WERI-Rb-1 (cell line): Measurements from ENCODE around the gene SCCPDH.
"Not testable (repeated sequence)": the region's sequence is repeated elsewhere in the genome, so short reads cannot be mapped to it uniquely, and the experiment has no call there.

Experiments used
- DNase-seq: peaks from one replicate; pipeline ENCODE4 v3.0.0-alpha.2; 2020
- H3K27ac ChIP-seq: fragments of 250-450 bp; sonication (Bioruptor Pico); 2 replicates; pipeline ENCODE4 v1.5.1; 2020; ENCODE audit warnings: mild to moderate bottlenecking, moderate library complexity
- H3K27me3 ChIP-seq: fragments of 250-450 bp; sonication (Bioruptor Pico); 2 replicates; pipeline ENCODE4 v1.5.1; 2021; ENCODE audit warnings: mild to moderate bottlenecking, low read depth, moderate library complexity; ENCODE audit not compliant: insufficient read depth, severe bottlenecking
- H3K36me3 ChIP-seq: fragments of 250-450 bp; sonication (Bioruptor Pico); 2 replicates; pipeline ENCODE4 v1.5.1; 2020; ENCODE audit warnings: mild to moderate bottlenecking, moderate library complexity
- H3K4me3 ChIP-seq: 2 replicates; pipeline ENCODE4 v1.5.1; 2011; ENCODE audit warnings: low read depth, mild to moderate bottlenecking, control low read depth, low read length
- H3K9me3 ChIP-seq: fragments of 250-450 bp; sonication (Bioruptor Pico); 2 replicates; pipeline ENCODE4 v1.5.1; 2021; ENCODE audit warnings: mild to moderate bottlenecking, moderate library complexity; ENCODE audit not compliant: severe bottlenecking
- CTCF ChIP-seq: IDR thresholded peaks from 2 replicates; pipeline ENCODE4 v1.5.1; 2011; ENCODE audit warnings: low read depth, mild to moderate bottlenecking, control low read depth, inconsistent platforms, low read length

SCCPDH gene

GRCh38 chr1:246726255-246726679 lies 2.1 kb downstream of the SCCPDH start:
- TF ChIP-seq CTCF: no peak
- no peak for DNase-seq
- Histone ChIP-seq H3K4me3 (no peak overlapping the region), H3K9me3 (peaks cover 8% of the 10 kb centered on the region), H3K36me3 (peaks cover 57% of the 10 kb centered on the region), H3K27me3 (no peaks in the 10 kb centered on the region), H3K27ac (no peak overlapping the region)

- no peak for TF ChIP-seq CTCF
- Histone ChIP-seq H3K27me3 (no peaks in the 10 kb centered on the region), H3K36me3 (peaks cover 63% of the 10 kb centered on the region), H3K4me3 (no peak overlapping the region), H3K9me3 (peaks cover 8% of the 10 kb centered on the region), H3K27ac (no peak overlapping the region)
- DNase-seq: no peak
These were observed 2.7 kb downstream of the SCCPDH start for GRCh38 chr1:246726881-246727280.

- Histone ChIP-seq H3K9me3 (peaks cover 8% of the 10 kb centered on the region), H3K27me3 (no peaks in the 10 kb centered on the region), H3K27ac (no peak overlapping the region), H3K36me3 (peaks cover 70% of the 10 kb centered on the region), H3K4me3 (no peak overlapping the region)
- TF ChIP-seq CTCF: no peak
- DNase-seq: no peak
These were observed 3.4 kb downstream of the SCCPDH start for GRCh38 chr1:246727594-246727993.

GRCh38 chr1:246728311-246728710 lies 4.1 kb downstream of the SCCPDH start:
- Histone ChIP-seq H3K4me3 (no peak overlapping the region), H3K36me3 (peaks cover 78% of the 10 kb centered on the region), H3K27me3 (no peaks in the 10 kb centered on the region), H3K9me3 (peaks cover 8% of the 10 kb centered on the region), H3K27ac (no peak overlapping the region)
- no peak for DNase-seq
- TF ChIP-seq CTCF: no peak

- H3K27ac ChIP-seq, H3K9me3 ChIP-seq, DNase-seq, H3K27me3 ChIP-seq, H3K4me3 ChIP-seq: not testable (repeated sequence)
- H3K36me3 ChIP-seq: peaks cover 84% of the 10 kb centered on the region
These were observed 4.8 kb downstream of the SCCPDH start for GRCh38 chr1:246729040-246729439.

- TF ChIP-seq CTCF: no peak
- Histone ChIP-seq H3K9me3 (peaks cover 8% of the 10 kb centered on the region), H3K36me3 (peaks cover 97% of the 10 kb centered on the region), H3K4me3 (no peak overlapping the region), H3K27me3 (no peaks in the 10 kb centered on the region), H3K27ac (no peak overlapping the region)
- DNase-seq: no peak
These were observed 6.6 kb downstream of the SCCPDH start for GRCh38 chr1:246730839-246731238.

- peaks cover 97% of the 10 kb centered on the region for H3K36me3 ChIP-seq
- not testable (repeated sequence) for H3K4me3 ChIP-seq, H3K27ac ChIP-seq, H3K27me3 ChIP-seq, DNase-seq, H3K9me3 ChIP-seq
These were observed 7.7 kb downstream of the SCCPDH start for GRCh38 chr1:246731873-246732272.
